ENCODE measurements around the gene SPO11.

The SPO11 gene

GRCh38 chr20:57352305-57352704, 22.7 kb downstream of the SPO11 start:
- no peak for TF ChIP-seq CTCF (IDR thresholded peaks at IDR 0.05)
- no peak for TF ChIP-seq ZFX (IDR thresholded peaks at IDR 0.05; ENCODE audit: borderline replicate concordance)
- no peak overlapping the region for H3K27ac ChIP-seq

- H3K27ac ChIP-seq = no peak overlapping the region
- no peak for TF ChIP-seq CTCF (IDR thresholded peaks at IDR 0.05)
- no peak for TF ChIP-seq ZFX (IDR thresholded peaks at IDR 0.05; ENCODE audit: borderline replicate concordance)
These were observed 23.7 kb downstream of the SPO11 start for GRCh38 chr20:57353351-57353750.

GRCh38 chr20:57361517-57361916, 31.9 kb downstream of the SPO11 start:
- TF ChIP-seq CTCF (IDR thresholded peaks at IDR 0.05) (no peak), ZFX (IDR thresholded peaks at IDR 0.05; ENCODE audit: borderline replicate concordance) (no peak)
- H3K27ac ChIP-seq = no peak overlapping the region

- no peak for TF ChIP-seq ZFX (IDR thresholded peaks at IDR 0.05; ENCODE audit: borderline replicate concordance)
- no peak overlapping the region for H3K27ac ChIP-seq
These were observed 34.8 kb downstream of the SPO11 start for GRCh38 chr20:57364451-57364850.

GRCh38 chr20:57369596-57369995, 40.0 kb downstream of the SPO11 start:
- H3K27ac ChIP-seq = no peak overlapping the region
- no peak for TF ChIP-seq CTCF (IDR thresholded peaks at IDR 0.05)
- no peak for TF ChIP-seq ZFX (IDR thresholded peaks at IDR 0.05; ENCODE audit: borderline replicate concordance)

GRCh38 chr20:57370316-57370715, 40.7 kb downstream of the SPO11 start:
- TF ChIP-seq CTCF (IDR thresholded peaks at IDR 0.05) (no peak), ZFX (IDR thresholded peaks at IDR 0.05; ENCODE audit: borderline replicate concordance) (no peak)
- H3K27ac ChIP-seq = no peak overlapping the region

GRCh38 chr20:57371363-57371762, 41.8 kb downstream of the SPO11 start:
- TF ChIP-seq CTCF (IDR thresholded peaks at IDR 0.05) = no peak
- no peak for TF ChIP-seq ZFX (IDR thresholded peaks at IDR 0.05; ENCODE audit: borderline replicate concordance)
- no peak overlapping the region for H3K27ac ChIP-seq

- H3K27ac ChIP-seq = no peak overlapping the region
- TF ChIP-seq ZFX (IDR thresholded peaks at IDR 0.05; ENCODE audit: borderline replicate concordance) (no peak), CTCF (IDR thresholded peaks at IDR 0.05) (no peak)
These were observed 42.6 kb downstream of the SPO11 start for GRCh38 chr20:57372157-57372556.

Data from 22Rv1 (cell line).